T1000 (cell line): ENCODE results near the gene LARGE1.

Experiments
- DNase-seq: peaks from one replicate; lab custom pipeline; 2025; ENCODE audit warnings: mixed read lengths; lab: John Stamatoyannopoulos, UW

Gene LARGE1

DNA sequence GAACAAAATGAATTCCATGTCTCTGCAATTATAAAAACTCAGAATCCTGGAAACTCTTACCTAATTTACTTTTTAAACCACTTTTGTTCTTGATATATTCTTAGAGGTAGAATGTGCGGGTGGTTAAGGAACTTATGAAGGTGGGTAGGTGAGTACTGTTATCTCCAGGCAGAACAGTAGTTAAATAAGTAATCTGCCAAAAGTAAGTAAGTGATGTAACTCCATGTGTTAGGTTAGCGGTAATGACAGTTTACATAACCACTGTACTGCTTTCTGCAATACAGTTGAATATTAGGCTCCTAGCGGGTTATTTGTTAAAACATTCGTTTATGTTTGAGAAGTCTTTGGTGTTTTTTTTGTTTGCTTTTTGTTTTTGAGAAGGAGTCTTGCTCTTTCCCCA lies 7.1 kb downstream of the LARGE1 start:
- DNase-seq: no peak

DNA sequence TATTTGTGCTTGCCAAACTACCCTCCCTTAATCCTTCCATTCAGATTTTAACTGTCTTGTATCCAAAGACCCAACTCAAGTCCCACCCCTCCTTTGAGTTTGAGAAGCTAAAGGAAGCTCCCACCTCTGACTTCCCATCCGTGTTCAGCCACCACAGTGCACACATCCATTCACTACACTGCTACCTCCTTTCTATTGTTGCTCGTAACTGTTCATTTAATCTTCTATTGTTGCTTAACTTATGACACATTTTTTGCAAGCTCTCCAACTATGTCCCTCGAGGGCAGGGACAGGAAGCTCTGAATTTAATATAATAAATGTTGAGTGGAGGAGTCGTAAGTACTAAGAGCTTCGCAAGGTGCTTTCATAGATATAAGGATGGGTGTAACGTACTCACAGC lies 10.4 kb downstream of the LARGE1 start:
- DNase-seq: no peak

DNA sequence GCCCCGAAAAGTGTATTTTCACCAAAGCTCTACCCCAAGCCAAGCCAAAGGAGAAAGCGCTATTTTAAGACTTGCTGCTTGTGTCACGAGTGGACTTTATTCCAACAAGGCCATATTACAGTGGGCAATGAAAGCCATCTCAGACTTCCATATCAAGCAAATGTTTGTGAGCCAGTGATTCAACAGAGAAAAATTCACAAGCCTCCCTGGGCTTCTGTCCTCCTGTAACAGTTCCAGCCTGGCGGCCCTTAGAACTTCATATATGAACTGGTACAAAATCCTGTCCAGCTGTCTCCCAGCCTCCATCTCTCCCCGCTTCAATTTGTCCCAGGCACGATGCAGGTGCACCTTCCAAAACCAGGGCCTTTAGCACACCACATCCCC lies 11.2 kb downstream of the LARGE1 start:
- no peak for DNase-seq

DNA sequence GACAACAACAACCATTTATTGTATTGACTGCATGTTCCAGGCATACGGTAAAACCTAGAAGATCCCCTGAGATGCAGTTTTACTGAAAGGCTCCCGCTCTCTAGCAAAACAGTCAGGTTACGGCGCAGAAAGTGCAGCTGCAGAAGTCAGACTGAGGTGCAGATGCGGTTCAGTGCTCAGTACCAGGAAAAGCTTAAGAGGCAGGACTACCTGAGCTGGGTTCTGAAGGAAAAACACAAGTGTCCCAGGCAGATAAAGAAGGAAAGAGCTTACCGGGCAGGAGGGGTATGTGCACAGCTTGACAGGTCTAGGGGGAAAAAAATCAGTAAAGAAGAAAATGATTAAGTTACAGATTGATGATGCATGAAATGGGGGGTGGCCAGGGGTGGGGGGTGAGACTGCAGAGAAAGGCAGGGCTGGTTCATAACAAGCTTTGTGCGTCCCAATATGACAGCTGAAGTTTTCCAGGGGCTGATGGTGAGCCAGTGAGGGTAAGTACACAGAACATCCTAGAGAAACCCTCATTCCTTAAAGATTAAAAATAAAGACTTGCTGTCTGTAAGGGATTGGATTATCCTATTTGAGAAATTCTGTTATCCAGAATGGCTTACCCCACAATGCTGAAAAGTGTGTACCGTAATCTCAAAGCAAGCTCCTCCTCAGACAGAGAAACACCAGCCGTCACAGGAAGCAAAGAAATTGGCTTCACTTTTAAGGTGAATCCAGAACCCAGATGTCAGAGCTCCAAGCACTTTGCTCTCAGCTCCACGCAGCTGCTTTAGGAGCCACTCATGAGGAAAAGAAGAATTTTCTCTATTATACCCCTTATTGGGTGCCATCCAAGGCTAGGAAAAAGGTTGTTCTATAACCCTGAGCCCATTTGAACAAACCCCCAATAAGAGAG lies 11.9 kb downstream of the LARGE1 start:
- DNase-seq: no peak

DNA sequence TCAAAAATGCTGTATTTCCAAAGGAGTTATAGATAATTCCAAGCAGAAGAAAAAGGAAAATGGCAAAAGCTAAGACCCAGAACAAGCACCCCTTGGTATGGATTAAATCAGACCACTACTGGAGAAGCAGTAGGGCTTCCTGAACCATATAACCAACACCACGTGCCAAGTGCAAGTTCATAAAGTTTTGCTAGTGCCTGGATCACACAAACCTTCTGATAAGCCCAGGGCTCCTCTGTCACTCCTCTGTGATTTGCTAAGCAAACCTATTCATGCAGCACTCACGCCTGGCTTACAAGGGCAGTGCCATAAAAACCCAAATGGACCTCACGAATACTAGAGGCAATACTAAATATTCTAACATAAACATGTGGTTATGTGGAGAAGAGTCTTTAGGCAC lies 13.3 kb downstream of the LARGE1 start:
- no peak for DNase-seq

DNA sequence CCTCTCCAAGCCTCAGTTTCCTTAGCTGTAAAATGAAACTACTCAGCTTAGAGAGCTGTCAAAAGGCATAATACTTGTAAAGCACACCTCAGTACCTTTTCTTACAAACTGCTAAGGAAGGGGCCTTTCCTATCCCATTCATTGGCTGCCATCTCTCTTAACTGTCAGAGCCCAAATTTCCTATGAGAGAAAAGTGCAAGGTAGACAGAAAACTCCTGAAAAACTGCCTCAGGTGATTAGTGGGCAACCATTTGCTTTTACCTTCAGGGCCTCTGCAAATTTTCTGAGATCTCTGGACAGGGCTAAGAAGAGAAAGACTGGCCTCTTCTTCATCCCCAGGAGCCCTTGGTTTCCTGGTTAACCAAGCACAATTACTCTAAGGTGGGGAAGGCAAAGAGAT lies 13.8 kb downstream of the LARGE1 start:
- DNase-seq: no peak

DNA sequence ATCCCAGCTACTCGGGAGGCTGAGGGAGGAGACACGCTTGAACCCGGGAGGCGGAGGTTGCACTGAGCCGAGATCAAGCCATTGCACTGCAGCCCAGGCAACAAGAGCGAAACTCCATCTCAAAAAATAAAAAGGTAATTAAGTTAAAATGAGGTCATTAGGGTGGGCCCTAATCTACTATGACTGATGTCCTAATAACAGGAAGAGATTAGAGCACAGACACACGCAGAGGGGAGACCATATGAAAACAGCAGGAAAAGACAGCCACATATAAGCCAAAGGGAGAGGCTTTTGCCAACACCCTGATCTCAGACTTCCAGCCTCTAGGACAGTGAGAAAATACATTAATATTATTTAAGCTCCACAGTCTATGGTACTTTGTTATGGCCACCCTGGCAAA lies 17.3 kb downstream of the LARGE1 start:
- DNase-seq: no peak

DNA sequence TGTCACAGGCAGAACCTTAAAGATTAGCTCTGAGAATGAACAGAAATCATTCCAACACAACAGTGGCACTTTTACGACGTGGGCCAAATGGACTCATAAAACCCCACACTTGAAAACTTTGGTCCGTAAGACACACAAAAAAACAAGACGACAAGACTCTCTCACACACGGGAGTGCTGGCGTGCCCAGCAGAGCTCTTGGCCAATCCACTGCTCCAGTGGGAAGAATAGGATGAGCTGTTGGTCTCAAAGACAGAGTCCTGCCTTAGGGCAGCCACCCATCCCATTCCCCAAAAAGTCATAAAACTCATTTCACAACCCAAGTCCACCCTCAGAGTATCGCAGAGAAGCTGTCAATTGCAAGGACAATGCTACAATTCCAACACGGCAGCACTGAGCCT lies 18.2 kb downstream of the LARGE1 start:
- DNase-seq: no peak

DNA sequence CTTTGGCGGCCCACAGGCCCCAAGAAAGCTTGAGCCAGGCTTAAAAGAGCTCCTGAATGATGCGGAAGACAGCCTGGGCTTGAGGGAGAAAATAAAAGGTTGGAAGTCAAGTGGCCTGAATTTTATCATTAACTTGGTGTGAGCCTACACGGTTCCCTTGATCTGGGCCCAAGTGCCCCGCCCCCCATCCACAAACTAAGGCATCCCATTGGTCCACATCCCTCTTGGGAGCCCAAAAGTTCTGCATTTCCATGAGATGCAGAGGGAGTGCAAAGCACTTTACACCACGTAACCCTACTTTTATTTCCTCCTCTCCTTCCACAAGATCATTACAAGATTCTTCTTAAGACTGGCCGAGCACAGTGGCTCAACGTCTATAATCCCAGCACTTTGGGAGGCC lies 22.2 kb downstream of the LARGE1 start:
- no peak for DNase-seq

DNA sequence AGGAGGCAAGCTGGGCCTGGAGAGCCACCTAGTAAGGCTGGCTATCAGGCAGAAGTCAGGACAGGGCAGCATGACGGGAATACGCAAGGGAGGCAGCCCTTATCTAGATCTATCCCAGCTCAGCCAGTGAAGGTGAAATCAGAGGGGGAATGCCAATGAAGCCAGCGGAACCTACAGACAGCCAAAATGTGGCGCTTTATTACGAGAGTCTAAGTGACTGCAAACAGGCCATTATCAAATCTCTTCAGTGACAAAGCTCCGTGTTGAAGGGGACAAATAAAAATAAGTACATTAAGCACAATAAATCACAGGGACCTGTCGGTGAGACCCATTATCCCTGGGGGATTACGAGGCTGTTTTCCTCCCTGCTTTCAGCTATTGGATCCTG lies 22.8 kb downstream of the LARGE1 start:
- no peak for DNase-seq

DNA sequence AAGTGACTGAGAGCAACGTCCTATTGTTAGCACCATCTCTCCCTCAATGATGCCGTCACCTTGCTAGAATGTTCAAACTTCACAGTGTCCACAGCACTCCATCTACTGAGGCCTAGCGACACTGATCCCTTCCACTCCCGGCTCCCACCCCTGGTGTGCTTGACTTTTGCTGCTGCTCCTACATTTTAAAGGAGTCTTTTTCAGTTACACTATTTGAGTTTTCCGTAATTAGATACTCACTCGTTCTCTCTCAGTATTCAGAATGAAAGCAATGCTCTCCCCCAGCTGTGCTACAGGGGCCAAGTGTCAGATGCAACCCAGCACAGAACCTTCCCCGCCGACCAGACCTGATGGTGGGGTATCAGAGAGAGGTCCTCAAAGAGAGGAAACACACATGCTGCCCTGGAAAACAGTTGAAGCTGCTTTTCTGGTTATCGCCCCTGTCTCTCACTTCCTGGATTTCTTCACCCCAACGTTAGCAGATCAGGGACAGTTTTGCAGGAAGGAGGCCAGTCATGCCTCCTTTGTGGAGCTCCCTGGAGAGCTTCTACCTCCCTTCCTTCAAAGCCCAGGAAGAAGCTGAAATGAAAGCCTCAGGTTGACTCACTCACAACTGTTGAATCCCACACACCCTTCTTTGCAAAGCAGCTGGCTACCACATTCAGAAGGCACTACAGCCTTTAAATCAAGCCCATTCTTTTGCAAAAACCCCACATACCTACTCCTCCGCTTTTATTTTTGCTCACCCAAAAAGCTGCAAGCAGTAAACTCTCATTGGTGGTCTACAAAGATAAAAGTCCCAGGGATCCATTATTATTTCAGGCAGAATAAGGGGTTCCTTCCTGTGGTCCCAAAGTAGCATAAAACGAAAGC lies 23.5 kb downstream of the LARGE1 start:
- DNase-seq: no peak

DNA sequence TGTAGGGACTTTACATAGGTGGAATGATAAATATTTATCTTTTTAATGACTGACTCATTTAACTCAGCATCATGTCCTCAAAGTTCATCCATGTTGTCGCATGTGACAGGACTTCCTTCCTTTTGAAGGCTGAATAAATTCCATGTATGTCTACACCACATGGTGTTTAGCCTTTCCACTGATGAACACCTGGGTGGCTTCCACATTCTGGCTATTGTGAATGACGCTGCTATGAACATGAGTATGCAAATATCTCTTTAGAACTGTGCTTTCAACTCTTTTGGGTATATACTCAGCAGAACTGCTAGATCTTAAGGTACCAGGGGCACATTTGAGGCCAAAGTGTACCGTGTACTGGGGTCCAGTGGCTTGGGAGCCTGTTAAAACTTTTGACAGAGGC lies 24.1 kb downstream of the LARGE1 start:
- DNase-seq: no peak

DNA sequence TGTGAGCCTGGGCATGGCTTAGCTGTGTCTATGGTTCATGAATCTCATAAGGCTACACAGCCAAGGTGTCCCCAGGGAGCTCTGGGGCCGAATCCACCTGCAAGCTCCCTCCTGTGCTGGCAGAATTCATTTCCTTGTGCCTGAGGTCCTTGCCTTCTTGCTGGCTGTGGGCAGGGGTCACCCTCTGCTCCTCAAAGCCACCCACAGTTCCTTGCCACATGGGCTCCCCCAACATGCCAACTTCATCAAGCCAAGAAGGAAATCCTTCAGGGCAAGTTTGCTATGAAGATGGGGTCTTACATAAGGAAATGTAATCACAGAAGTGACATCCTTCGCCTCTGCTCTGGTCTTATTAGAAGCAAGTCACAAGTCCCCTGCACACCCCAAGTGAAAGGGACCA lies 24.8 kb downstream of the LARGE1 start:
- no peak for DNase-seq

DNA sequence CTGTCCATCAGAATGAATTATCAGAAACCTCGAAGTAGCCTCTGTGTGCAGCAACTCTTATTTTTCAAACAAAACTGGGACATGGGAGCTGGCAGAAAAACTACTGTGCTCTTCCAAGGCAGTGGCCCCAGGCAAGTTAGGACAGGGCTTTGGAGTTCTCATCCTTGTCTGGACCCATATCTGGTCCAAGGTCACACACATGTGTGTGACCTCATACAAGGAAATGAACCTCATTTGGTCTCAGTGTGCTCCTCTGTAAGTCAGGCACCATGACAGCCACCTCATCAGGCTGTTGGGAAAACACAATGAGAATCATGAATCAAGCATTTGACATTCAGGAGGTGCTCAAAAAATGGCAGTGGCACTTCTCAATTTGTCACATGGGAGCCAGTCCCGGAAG lies 25.8 kb downstream of the LARGE1 start:
- DNase-seq: no peak

DNA sequence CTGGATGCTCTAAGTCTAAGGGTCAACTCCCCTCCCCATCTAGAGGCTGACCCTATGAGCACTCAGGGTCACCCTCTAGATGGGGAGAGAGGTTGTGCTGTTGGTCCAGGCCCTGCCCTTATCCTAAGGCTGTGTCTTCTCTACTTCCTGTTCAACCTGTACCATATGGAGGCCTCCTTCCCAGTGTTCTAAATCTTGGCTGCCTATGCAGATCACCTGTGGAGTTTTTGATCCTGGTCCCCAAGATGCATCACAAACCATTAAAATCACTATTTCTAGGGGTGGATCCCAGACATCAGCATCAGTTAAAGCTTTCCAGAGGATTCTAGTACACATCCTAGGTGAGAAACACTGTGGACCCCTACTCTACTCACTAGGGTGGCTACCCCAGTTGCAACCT lies 26.2 kb downstream of the LARGE1 start:
- no peak for DNase-seq

DNA sequence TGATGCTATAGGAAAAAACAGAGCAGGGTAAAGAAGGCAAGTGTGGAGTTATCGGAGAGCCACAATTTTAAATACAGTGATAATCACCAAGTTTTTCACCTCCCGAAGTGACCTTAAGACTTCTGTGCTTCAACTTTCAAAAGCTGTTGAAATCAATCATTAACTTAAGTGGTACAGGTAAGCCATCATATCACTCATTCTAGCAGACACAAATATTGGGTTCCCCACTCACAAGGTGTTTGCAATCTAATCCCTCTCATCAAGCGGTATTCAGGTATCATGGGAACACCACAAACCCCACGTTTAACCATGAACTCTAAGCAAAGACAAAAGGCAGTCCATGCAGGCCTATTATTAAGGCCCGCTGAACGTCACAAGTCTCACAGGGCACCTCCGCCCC lies 26.8 kb downstream of the LARGE1 start:
- DNase-seq: no peak

DNA sequence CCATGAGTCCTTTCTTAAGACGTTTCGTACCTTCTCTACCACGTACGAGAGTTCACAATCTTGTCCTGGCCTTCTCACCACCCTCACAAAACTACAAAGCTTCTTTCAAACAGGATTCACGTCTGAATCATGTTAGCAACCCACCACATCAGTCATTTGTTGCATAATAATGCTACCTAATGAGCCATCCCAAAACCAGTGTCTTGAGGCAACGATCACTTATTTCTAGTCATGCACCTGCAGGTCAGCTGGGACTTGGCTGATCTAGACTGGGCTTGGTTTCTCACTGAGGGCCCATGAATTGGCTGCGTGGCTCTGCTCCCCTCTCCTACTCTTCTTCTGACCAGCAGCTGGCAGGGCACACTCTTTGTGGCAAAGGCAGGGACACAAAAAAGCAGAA lies 28.3 kb downstream of the LARGE1 start:
- DNase-seq: no peak

DNA sequence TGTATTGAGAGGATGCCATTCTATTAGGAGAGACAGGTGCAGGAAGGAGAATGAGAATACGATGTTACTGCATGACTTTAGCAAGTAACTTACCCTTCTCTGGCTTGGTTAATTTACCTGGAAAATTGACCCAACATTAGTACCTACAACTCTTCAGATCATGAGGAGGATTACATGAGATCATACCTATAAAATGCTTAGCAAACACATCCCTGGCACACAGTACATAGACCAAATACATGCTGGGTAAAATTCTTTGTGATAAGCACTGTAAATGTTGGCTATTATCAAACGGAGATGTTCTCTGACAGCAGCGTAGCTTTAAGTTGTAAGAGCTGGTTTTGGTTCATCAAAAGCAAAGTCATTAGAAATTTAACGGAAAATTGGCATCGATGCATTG lies 28.8 kb downstream of the LARGE1 start:
- DNase-seq: no peak

DNA sequence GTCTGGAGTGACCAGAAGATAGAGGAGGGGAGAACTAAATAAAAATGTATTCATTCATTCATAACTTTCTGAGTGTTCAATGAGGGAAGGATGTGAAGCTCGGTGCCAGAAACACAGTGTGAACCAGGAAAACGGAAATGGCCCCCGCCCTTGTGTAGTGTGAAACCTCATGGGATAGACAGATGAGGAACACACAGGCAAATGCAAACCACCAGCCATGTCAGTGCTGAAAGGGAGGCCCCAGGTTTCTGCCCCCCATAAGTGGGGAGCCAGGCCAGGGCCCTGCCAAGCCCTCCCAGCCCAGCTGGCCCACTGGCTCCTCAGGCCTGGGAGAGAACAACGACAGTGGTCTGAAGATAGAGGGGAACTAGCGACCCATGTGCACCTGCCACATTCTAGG lies 30.5 kb downstream of the LARGE1 start:
- DNase-seq: no peak

DNA sequence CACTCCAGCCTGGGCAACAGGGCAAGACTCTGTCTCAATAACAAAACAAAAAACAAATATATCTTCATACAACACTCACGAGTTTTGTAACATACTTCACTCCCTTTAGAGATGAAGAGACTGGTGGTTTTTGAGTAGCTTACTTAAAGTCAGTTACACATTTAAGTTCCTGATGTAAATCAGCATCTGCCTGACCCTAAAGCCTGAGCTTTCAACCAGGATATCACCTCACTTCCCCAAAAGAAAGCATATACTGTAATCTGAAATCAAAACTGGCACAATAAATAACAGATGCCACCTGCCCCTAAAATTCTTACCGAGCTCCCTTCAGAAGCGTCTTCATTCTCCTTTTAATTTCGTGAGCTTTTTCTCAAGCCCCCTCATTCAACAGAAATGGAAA lies 31.5 kb downstream of the LARGE1 start:
- DNase-seq: no peak

DNA sequence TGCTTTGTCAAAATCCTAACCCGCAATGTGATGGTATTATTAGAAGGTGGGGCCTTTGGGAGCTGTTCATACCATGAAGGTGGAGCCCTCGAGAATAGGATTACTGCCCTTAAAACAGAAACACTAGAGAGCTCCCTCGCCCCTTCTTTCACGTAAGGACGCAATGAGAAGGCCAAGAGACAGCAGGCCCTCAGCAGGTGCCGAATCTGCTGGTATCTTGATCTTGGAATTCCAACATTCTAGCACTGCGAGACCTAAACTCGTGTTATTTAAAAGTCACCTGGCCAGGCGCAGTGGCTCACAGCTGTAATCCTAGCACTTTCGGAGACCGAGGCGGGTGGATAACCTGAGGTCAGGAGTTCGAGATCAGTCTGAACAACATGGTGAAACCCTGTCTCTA lies 33.1 kb downstream of the LARGE1 start:
- no peak for DNase-seq

DNA sequence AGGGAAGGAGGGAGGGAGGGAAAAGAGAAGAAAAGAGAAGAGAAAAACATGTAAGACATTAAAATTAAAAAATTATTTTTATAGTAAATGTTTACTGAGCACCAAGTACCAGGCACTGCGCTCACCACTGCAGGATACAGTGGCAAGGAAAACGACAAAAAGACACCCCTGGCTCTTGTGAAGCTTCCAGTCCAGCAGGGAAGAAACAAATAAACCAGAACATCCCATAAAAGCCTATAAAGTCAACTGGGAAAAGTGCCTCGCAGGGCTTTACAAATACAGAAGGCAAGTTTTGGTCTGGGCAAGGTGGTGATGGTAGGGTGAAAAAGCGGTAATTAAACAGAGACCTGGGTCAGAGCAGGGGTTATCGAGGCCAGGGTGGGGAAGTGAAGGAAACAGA lies 33.6 kb downstream of the LARGE1 start:
- DNase-seq: no peak

DNA sequence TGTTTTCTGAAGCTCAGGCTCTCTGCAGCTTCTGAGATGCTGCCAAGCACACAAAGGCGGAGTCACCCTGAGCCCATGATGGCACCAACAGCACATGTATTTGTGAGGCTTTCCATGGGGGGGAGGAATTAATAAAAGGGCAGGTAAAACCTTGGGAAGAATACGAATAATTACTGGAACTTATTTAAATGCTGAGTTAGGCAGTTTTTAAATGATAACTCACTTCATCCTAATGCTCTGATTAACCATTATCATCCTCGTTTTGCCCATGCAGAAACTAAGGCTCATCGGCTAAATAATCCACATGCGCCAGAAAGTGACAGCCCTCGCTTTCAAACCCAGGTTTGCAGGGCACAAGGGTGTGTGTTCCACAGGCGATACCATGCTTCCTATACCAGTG lies 35.4 kb downstream of the LARGE1 start:
- no peak for DNase-seq
